Endothelial cell of umbilical vein (primary cell): ENCODE data around the gene NME7. TPM values are rescaled to one million over a fixed set of nuclear protein-coding genes. Genes with fewer than 3 reads are reported as not detected.

Source experiments
- BruUV-seq: library from RNA; stranded (reverse); fragments of 400-500 nt; replicated peaks from 2 replicates; lab custom pipeline; 2021; lab: Mats Ljungman, UMichigan
- CTCF ChIA-PET: fragments of 300-600, 350-600 bp; sonication (Branson Sonifier 250); formaldehyde crosslinking; loops from one replicate; lab custom pipeline; 2021; ENCODE audit warnings: antibody characterized with exemption, inconsistent platforms; lab: Charles Lee
- POLR2A ChIA-PET: fragments of 300-600, 350-600 bp; sonication (Branson Sonifier 250); formaldehyde crosslinking; loops from one replicate; lab custom pipeline; 2021; ENCODE audit warnings: antibody characterized with exemption, inconsistent platforms; lab: Charles Lee
- DNase-seq: peaks from one replicate; pipeline ENCODE4 v3.0.0-alpha.2; 2011; ENCODE audit warnings: low read depth, low spot score
- FAIRE-seq: peaks from 2 replicates; lab custom pipeline; 2011; peaks lifted over from hg19 to GRCh38; lab: Jason Lieb, UNC
- H2AFZ ChIP-seq: 2 replicates; pipeline ENCODE4 v1.6.0; 2012; ENCODE audit warnings: low read depth, low read length, control low read depth, inconsistent platforms
- H3K27ac ChIP-seq: 2 replicates; pipeline ENCODE4 v1.5.1; 2011; ENCODE audit warnings: low read depth, mild to moderate bottlenecking, control low read depth, low read length, moderate library complexity; ENCODE audit not compliant: insufficient read depth
- H3K27me3 ChIP-seq, 2 experiments: 2 replicates each; pipeline versions ENCODE4 v1.6.0 to v1.6.1; 2011; ENCODE audit warnings: low read length in 2 of 2, mixed read lengths in 1 of 2; ENCODE audit not compliant: control insufficient read depth in 2 of 2, insufficient read depth in 2 of 2
- H3K36me3 ChIP-seq, 2 experiments: 2 replicates in 1 of 2; 3 replicates in 1 of 2; pipeline ENCODE4 v1.5.1; 2011; ENCODE audit warnings: low read length in 2 of 2, mild to moderate bottlenecking in 1 of 2, moderate library complexity in 1 of 2; ENCODE audit not compliant: control insufficient read depth in 2 of 2, insufficient read depth in 2 of 2; ENCODE audit errors: extremely low read depth in 1 of 2
- H3K4me1 ChIP-seq: 3 replicates; pipeline ENCODE4 v1.5.1; 2011; ENCODE audit warnings: mild to moderate bottlenecking, low read length; ENCODE audit not compliant: control insufficient read depth, insufficient read depth; ENCODE audit errors: extremely low read depth
- H3K4me2 ChIP-seq: 2 replicates; pipeline ENCODE4 v1.6.1; 2011; ENCODE audit warnings: low read length, control low read depth, mixed read lengths; ENCODE audit not compliant: insufficient read depth
- H3K4me3 ChIP-seq, 3 experiments: fragments of 200-600 bp in 1 of 3; sonication (generic), shearing (Covaris generic) in 1 of 3; replicated peaks in 1 of 3; 2 replicates each; pipeline ENCODE4 v1.5.1; 2011 to 2016; ENCODE audit warnings: control low read depth in 3 of 3, low read length in 3 of 3, mild to moderate bottlenecking in 2 of 3, inconsistent platforms in 1 of 3, low read depth in 1 of 3, moderate library complexity in 1 of 3; ENCODE audit not compliant: insufficient read depth in 1 of 3
- H3K79me2 ChIP-seq: 2 replicates; pipeline ENCODE4 v1.6.0; 2012; ENCODE audit warnings: low read length, inconsistent platforms; ENCODE audit not compliant: control insufficient read depth, insufficient read depth
- H3K9ac ChIP-seq: replicated peaks from 2 replicates; pipeline ENCODE3; 2011; ENCODE audit warnings: low read length, control low read depth; ENCODE audit not compliant: insufficient read depth; ENCODE audit errors: extremely low read depth
- H3K9me1 ChIP-seq: replicated peaks from 3 replicates; pipeline ENCODE4 v1.6.0; 2011; ENCODE audit warnings: mild to moderate bottlenecking, low read length; ENCODE audit not compliant: control insufficient read depth, insufficient read depth; ENCODE audit errors: extremely low read depth
- H3K9me3 ChIP-seq: replicated peaks from 2 replicates; pipeline ENCODE4 v1.5.1; 2012; ENCODE audit warnings: low read length, inconsistent platforms; ENCODE audit not compliant: control insufficient read depth, insufficient read depth
- H4K20me1 ChIP-seq: replicated peaks from 2 replicates; pipeline ENCODE3; 2011; ENCODE audit warnings: mild to moderate bottlenecking, low read length; ENCODE audit not compliant: control insufficient read depth, insufficient read depth; ENCODE audit errors: extremely low read depth
- EZH2 ChIP-seq: IDR thresholded peaks from 2 replicates; pipeline ENCODE4 v1.6.1; 2012; ENCODE audit warnings: borderline replicate concordance, low read depth, mild to moderate bottlenecking, moderate library complexity, low read length, inconsistent platforms; ENCODE audit not compliant: severe bottlenecking
- FOS ChIP-seq: IDR thresholded peaks from 2 replicates; pipeline ENCODE4 v1.6.1; 2011; ENCODE audit warnings: mild to moderate bottlenecking, low read length, moderate library complexity, borderline replicate concordance; ENCODE audit not compliant: insufficient read depth
- GATA2 ChIP-seq: IDR thresholded peaks from 2 replicates; pipeline ENCODE4 v1.7.0; 2011; ENCODE audit warnings: low read depth, mild to moderate bottlenecking, moderate library complexity, mixed read lengths, low read length; ENCODE audit not compliant: insufficient read length, insufficient read depth
- JUN ChIP-seq: IDR thresholded peaks from 2 replicates; pipeline ENCODE4 v1.6.1; 2011; ENCODE audit warnings: borderline replicate concordance, low read depth; ENCODE audit not compliant: insufficient read length, insufficient read depth
- MYC ChIP-seq: IDR thresholded peaks from one replicate; pipeline ENCODE4 v1.6.1; 2011; ENCODE audit warnings: mild to moderate bottlenecking, low read depth, low read length
- POLR2A ChIP-seq: IDR thresholded peaks from 2 replicates; pipeline ENCODE4 v1.6.1; 2012; ENCODE audit warnings: low read depth, mild to moderate bottlenecking, control low read depth, low read length
- POLR2AphosphoS5 ChIP-seq: IDR thresholded peaks from 2 replicates; pipeline ENCODE4 v1.6.1; 2012; ENCODE audit warnings: low read depth, mild to moderate bottlenecking, control low read depth, low read length, moderate library complexity; ENCODE audit not compliant: insufficient read depth
- dilution Hi-C: fragments of 300-500 bp; cut with MboI; formaldehyde crosslinking; loops from one replicate; pipeline ENCODE4 v1.15.0; 2019; ENCODE audit warnings: low sequenced_read_pairs; ENCODE audit not compliant: extremely low pct_ligation_motif_present
- intact Hi-C: fragments of 100-400 bp; cut with micrococcal nuclease; formaldehyde crosslinking; loops from one replicate; pipeline ENCODE4 v1.10.0; 2022
- polyA plus RNA-seq, 4 experiments: library from polyadenylated mRNA; depleted of rRNA in 3 of 4; stranded (reverse) in 3 of 4; unstranded in 1 of 4; fragments of >200 nt; gene quantifications; 2 replicates each; pipeline versions ENCODE4 v1.2.1 to v1.2.3, GENCODE V29; 2011 to 2012; ENCODE audit warnings: missing spikeins in 1 of 4
- total RNA-seq: library from RNA; stranded (reverse); gene quantifications from 2 replicates; pipeline ENCODE4 v1.2.3, GENCODE V29; 2021
- TF ChIP-seq, protein P1 (sequence below): IDR thresholded peaks from 2 replicates; pipeline ENCODE4 v1.6.1; 2011; ENCODE audit not compliant: insufficient read depth, insufficient read length
- TF ChIP-seq, protein P2 (sequence below), 2 donors: IDR thresholded peaks; 1 replicate in 1 of 2; 2 replicates in 1 of 2; pipeline ENCODE4 v1.5.1; 2011; ENCODE audit warnings: low read length in 2 of 2, mild to moderate bottlenecking in 2 of 2, moderate library complexity in 2 of 2, control low read depth in 1 of 2, inconsistent platforms in 1 of 2, low read depth in 1 of 2; ENCODE audit not compliant: insufficient read depth in 1 of 2; ENCODE audit errors: extremely low read depth in 1 of 2

NME7 gene
- total and polyA plus RNA-seq, 2 donors (not counting 3 experiments of a cell fraction or from before 2014, with no cell fraction given): 16.5 to 25.3 TPM

DNA sequence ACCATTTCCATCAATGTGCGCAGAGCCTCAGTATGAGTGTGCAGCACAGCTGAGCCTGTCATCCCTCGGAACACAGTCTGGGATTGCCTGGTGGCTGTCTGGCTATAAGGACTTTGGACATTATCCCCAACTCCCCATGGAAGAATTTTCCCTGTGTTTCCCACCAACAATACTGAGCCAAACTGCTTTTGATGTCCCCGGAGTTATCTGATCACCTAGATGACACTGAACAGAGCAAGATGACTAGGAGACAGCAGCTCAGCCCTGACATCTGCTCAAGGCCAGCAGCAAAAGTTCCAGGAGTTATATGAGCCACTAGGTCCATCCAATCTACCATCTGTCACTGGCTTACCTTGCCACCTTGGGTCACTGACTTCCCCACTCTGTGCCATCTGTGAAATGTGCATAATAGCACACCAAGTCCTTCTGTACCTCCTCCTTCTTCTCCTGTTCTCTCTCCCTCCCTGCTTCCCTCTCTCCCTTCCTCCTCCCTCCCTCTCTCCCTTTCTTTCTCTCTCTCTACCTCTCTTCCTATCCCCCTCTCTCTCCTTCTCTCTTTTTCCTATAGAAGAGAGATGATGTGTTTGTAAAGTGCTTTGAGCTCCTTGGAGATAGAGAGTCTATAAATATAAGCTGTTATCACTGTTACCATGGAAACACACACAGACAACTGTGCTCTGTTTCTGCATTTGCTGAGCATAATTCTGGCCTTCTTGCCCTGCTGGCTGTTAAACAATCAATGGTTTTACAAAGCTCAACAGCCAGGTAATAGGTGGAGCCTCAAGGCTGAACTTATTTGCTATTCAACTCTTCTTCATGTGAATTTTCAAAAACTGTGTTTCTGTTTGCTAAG lies 280.8 kb downstream of the NME7 start:
- intact Hi-C loops (no loop called here), dilution Hi-C loops (no loop called here)
- peaks cover 0 to 2% of the 10 kb centered on the region in 2 experiments for H3K27me3 ChIP-seq
- no peak overlapping the region for H3K9ac ChIP-seq
- no peaks in the 10 kb centered on the region for H3K79me2 ChIP-seq
- no peak overlapping the region for H3K4me2 ChIP-seq
- CTCF ChIA-PET: interaction anchor here (0.9 to 1.2 kb wide), 2 partner anchors 13 to 261 kb away, joined by 3 to 4 read pairs; no protein-coding TSS in a partner anchor
- H3K27ac ChIP-seq: no peak overlapping the region
- FAIRE-seq: no peak
- TF ChIP-seq GATA2 (no peak), EZH2 (no peak), FOS (no peak), JUN (no peak), MYC (no peak)
- TF ChIP-seq, protein P1, sequence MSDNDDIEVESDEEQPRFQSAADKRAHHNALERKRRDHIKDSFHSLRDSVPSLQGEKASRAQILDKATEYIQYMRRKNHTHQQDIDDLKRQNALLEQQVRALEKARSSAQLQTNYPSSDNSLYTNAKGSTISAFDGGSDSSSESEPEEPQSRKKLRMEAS: no peak
- no peaks in the 10 kb centered on the region for H3K9me3 ChIP-seq
- no peak overlapping the region for H2AFZ ChIP-seq
- POLR2A ChIA-PET: no interaction called here
- H3K9me1 ChIP-seq: no peaks in the 10 kb centered on the region
- peak; percentile 9 for DNase-seq
- H3K36me3 ChIP-seq: no peaks in the 10 kb centered on the region
- no peak overlapping the region for H3K4me3 ChIP-seq
- no peaks in the 10 kb centered on the region for H4K20me1 ChIP-seq
- BruUV-seq: no TSS peak
- H3K4me1 ChIP-seq: no peaks in the 10 kb centered on the region

DNA sequence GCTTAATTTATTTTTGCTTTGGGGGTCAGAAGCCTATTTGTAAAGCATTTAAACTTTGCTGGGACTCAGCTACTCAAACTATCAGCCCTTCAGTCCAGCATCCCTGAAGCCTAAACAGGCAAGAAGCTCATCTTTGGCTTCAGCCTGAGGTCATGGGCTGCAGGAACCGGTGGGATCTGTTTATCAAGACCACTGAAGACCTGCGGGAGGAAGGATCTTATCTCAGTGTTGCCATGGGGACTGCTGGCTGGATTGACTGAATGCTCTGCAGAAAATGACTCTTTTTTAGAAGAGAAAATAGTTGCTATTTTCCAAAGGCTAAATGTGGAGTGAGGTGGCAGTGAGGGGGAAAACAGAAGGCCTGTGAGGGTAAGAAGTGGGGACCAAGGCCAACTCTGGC lies 281.7 kb downstream of the NME7 start:
- ChIA-PET CTCF (interaction anchor here (1.2 kb wide), 1 partner anchor 262 kb away, joined by 4 read pairs; no protein-coding TSS in a partner anchor), POLR2A (no interaction called here)
- Histone ChIP-seq H4K20me1 (no peaks in the 10 kb centered on the region), H3K27me3 (no peaks in the 10 kb centered on the region), H3K4me1 (no peaks in the 10 kb centered on the region), H3K27ac (no peak overlapping the region), H3K9me3 (no peaks in the 10 kb centered on the region), H3K9ac (no peak overlapping the region), H3K4me2 (no peak overlapping the region), H3K9me1 (no peaks in the 10 kb centered on the region), H3K4me3 (no peak overlapping the region), H2AFZ (no peak overlapping the region), H3K36me3 (no peaks in the 10 kb centered on the region), H3K79me2 (no peaks in the 10 kb centered on the region)
- no TSS peak for BruUV-seq
- dilution Hi-C loops: no loop called here
- no peak for TF ChIP-seq GATA2
- TF ChIP-seq, protein P2, sequence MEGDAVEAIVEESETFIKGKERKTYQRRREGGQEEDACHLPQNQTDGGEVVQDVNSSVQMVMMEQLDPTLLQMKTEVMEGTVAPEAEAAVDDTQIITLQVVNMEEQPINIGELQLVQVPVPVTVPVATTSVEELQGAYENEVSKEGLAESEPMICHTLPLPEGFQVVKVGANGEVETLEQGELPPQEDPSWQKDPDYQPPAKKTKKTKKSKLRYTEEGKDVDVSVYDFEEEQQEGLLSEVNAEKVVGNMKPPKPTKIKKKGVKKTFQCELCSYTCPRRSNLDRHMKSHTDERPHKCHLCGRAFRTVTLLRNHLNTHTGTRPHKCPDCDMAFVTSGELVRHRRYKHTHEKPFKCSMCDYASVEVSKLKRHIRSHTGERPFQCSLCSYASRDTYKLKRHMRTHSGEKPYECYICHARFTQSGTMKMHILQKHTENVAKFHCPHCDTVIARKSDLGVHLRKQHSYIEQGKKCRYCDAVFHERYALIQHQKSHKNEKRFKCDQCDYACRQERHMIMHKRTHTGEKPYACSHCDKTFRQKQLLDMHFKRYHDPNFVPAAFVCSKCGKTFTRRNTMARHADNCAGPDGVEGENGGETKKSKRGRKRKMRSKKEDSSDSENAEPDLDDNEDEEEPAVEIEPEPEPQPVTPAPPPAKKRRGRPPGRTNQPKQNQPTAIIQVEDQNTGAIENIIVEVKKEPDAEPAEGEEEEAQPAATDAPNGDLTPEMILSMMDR (IDR thresholded peaks at IDR 0.05; ENCODE audit: extremely low read depth in 1 of 2, insufficient read depth in 1 of 2, low read depth in 1 of 2, low read length in 2 of 2): no peak
- no peak for TF ChIP-seq POLR2AphosphoS5
- TF ChIP-seq POLR2A: no peak
- TF ChIP-seq JUN: no peak
- intact Hi-C loops: no loop called here
- DNase-seq (no peak), FAIRE-seq (no peak)
